ENCODE data around the gene UBR4.

GRCh38 chr1:19028546-19029129 is 181.4 kb downstream of the UBR4 start:
- TF ChIP-seq CTCF (IDR thresholded peaks at IDR 0.05; ENCODE audit: low read length) (no peak), EZH2phosphoT487 (IDR thresholded peaks at IDR 0.05; ENCODE audit: low read length) (no peak), EZH2 (optimal IDR thresholded peaks at IDR 0.05; ENCODE audit: low read depth, low read length) (no peak)
